ENCODE results near the gene AGAP6.
"Not testable (repeated sequence)": the region's sequence is repeated elsewhere in the genome, so short reads cannot be mapped to it uniquely, and the experiment has no call there.

Gene AGAP6
- total RNA-seq: 1.4 to 3.3 (median 2.5) reads per million in 4 experiments

DNA sequence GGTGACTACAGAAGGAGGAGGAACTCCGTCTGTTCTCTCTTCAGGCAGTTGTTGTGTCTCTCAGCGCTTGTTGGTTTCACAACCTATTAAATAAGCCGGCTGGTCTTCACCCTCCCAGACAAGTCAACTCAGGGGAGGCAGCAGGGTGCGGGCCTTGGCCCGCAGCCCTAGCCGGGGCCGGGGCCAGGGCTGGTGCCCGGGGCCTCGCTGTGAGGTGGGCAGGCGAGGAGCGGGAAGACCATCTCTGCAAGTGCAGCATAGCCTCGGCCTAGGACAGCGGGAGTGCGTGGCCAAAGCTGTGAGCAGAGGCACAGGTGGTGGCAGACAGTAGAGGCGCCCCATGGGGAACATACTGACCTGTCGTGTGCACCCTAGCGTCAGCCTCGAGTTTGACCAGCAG, at the start of gene AGAP6:
Gene AGAP6 (plus strand): TSS at position 31 of the 400 bp plus-strand sequence. CDS start 310 bp downstream, at position 341.
- DNase-seq: not testable (repeated sequence)

DNA sequence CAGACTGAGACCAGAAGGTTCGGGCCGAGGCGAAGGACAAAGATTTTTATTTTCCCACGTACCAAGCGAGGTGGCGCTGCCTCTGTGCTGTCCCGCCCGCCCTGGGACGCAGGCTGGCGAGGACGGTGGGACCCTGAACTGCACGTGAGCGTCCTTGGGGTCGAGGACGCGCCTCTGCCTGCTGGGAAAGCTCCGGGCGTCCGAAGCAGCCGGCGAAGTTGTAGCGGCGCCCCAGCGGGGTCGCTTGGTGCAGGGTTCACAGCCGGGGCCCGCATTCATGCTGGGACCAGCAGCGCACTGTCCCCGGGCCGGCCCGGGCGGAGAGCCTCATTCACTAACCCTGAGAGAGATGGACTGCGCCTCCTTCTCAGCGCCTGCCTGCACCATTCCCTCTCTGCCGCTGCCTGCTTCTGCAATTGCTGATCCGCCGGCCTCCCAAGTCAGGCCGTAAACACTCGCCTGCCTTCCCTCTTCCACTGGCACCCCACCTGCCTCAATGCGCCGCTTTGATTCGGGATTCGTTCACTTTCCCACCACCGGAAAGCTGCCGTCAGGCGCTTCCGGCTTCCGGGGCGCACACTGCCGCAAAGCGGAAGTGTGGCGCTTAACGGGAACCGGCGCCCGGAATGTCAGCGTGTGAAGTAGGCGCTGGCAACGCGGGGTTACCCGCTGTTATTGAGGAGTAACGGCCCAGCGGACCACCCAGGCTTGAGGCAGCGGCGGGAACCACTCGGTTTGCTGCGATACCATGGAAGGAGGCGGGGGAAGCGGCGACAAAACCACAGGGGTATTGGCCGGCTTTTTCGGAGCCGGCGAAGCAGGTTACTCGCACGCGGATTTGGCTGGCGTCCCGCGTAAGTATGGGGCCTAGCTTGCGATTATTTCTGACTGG, 46.5 kb upstream of the AGAP6 start, which contains the start of the genes PARG and TIMM23B:
Gene PARG (minus strand): TSS at position 581 of the 892 bp plus-strand sequence. CDS start 302 bp downstream, at position 279.
Gene TIMM23B (plus strand): TSS at position 607 of the 892 bp plus-strand sequence. CDS start 142 bp downstream, at position 749.
- DNase-seq: peak; percentile 72

DNA sequence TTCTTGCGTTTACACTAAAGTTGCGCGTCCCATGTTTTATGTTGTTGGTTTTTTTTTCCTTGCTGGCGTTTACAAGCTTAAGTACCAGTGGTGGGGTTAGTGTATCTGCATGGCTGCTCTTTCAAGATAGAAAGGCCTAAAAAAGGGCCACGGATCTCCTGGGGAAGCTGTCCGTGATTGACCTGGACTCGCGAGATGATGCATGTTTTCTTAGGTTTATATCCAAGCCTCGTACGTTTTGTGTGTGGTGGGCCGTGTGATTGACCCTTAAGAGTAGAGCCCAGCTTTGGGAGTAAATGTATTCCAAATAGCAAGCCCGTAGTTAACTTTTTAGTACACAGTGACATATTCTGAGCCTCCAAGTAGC, 45.9 kb upstream of the AGAP6 start:
- not testable (repeated sequence) for DNase-seq

- not testable (repeated sequence) for DNase-seq
These were observed 44.6 kb upstream of the AGAP6 start for GRCh38 chr10:49943607-49944006.

DNA sequence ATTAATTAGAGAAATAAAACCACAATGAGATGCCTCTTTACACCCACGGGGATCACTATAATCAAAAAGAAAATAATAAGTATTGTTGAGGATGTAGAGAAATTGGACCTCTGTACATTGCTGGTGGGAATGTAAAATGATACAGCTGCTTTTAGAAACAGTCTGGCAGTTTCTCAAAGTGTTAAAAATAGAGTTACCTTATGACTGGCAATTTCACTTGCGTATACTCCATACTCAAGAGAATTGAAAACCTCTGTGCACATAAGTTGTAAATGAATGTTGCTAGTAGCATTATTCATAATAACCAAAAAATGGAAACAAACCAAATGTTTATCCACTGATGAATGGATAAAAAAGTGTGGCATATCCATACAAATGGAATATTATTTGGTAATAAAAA, 40.1 kb upstream of the AGAP6 start:
- DNase-seq: not testable (repeated sequence)

- not testable (repeated sequence) for DNase-seq
These were observed 39.5 kb upstream of the AGAP6 start for GRCh38 chr10:49948737-49949136.

- not testable (repeated sequence) for DNase-seq
These were observed 36.2 kb upstream of the AGAP6 start for GRCh38 chr10:49952006-49952405.

DNA sequence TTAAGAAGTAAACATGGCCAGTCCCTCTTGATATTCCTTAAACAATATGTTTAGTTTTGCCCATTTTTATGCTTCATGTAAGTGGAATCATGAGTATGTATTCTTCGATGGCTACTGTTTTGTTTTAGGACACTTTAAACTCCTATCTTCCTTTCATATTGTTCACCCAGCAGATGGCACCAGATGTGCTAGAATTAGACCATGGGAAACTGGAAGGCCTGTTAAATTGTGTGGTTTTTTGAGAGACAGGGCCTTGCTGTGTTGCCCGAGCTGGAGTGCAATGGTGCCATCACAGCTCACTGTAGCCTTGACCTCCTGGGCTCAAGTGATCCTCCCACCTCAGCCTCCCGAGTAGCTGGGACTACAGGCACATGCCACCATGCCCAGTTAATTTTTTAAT, 35.1 kb upstream of the AGAP6 start:
- not testable (repeated sequence) for DNase-seq

DNA sequence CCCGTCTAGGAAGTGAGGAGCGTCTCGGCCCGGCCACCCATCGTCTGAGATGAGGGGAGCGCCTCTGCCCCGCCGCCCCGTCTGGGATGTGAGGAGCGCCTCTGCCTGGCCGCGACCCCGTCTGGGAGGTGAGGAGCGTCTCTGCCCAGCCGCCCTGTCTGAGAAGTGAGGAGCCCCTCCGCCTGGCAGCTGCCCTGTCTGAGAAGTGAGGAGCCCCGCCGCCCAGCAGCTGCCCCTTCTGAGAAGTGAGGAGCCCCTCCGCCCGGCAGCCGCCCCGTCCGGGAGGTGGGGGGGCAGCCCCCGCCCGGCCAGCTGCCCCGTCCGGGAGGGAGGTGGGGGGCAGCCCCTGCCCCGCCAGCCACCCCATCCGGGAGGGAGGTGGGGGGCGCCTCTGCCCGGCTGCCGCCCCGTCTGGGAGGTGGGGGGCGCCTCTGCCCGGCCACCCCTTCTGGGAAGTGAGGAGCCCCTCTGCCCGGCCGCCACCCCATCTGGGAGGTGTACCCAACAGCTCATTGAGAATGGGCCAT, 17.8 kb upstream of the AGAP6 start:
- DNase-seq: not testable (repeated sequence)

GRCh38 chr10:49971466-49971865, 16.7 kb upstream of the AGAP6 start:
- DNase-seq: not testable (repeated sequence)

DNA sequence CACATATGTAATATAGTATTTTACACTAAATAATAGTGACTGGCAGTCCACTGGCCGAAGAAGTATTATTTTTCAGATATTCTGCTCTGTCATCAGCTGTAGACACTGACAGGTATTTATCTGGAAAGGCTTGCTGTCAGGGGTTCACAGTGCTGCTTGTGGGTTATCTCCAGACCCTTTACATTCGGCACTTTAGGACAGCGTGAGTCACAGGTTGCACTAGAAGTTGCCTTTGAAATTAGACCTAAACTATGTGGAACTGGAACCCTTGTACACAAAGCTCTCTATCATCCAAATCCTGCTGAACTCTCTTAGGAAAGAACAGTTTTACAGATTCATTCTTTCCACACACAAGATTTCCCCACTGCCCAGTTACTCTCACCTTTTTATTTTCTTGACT, 16.1 kb upstream of the AGAP6 start:
- DNase-seq: not testable (repeated sequence)

- not testable (repeated sequence) for DNase-seq
These were observed 10.4 kb upstream of the AGAP6 start for GRCh38 chr10:49977756-49978155.

DNA sequence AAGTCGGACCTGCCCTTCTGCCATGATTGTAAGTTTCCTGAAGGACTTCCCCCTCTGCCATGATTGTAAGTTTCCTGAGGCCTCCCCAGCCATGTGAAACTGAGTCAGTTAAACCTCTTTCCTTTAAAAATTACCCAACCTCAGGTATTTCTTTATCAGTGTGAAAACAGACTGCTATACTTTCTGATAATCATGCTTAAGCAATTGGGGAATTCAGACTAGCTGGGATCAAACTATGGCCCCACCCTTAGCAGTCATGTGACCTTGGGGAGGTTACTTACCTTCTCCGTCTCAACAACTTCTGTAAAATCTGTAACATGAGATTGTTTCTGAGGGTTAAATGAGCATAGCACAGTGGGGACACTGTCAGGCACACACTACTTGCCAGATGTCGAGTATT, 999 bp upstream of the AGAP6 start:
- not testable (repeated sequence) for DNase-seq

- not testable (repeated sequence) for DNase-seq
These were observed 7.1 kb downstream of the AGAP6 start for GRCh38 chr10:49995321-49995720.

GRCh38 chr10:50014024-50014423, 25.8 kb downstream of the AGAP6 start:
- DNase-seq: not testable (repeated sequence)

DNA sequence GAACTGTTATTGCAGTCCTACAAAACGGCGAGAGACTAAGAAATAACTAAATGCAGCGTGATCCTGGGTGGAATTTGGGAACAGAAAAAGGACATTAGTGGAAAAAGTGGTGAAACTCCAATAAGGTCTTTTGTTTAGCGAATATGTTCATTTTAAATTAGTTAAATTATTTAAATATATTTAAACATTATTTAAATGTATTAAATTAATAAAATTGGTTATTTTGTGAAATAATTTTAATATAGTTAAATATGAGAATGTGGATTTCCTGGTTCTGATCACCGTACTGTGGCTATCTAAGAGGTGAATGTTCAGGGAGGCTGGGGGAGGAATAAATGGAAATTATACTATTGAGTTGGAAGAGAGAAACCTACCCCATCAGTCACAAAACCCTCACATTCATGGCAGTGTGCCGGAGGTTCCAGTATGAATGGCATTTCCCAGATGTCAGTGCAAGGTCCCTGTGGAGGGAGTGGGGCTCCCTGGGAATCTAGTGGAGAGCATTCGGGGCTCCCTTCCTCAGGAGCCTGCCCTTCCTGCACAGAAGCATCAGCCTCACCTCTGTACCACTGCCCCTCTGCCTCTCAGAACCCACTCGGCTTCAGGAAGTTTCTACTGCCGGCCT, 27.5 kb downstream of the AGAP6 start:
- not testable (repeated sequence) for DNase-seq

- DNase-seq: not testable (repeated sequence)
These were observed 28.7 kb downstream of the AGAP6 start for GRCh38 chr10:50016926-50017325.

DNA sequence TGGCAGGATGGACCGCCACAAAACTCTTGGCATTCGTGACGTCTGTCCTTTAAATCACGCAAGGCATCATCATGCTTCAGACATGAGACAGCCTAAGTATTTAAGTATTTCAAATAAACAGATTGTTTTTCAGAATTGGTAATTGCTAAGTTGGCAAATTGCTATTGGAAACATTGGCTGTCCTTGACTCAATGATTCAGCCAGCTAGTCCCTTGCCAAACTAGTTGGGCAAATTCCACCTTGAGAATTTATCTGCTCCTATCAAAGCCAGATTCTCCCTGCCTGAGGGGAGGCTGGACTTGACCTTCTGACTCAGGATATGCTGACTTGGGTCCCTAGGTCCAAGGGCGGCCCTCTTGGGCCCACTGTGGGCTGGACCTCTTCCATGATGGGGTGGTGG, 29.4 kb downstream of the AGAP6 start:
- DNase-seq: not testable (repeated sequence)

- DNase-seq: not testable (repeated sequence)
These were observed 31.1 kb downstream of the AGAP6 start for GRCh38 chr10:50019279-50019678.

- DNase-seq: not testable (repeated sequence)
These were observed 32.3 kb downstream of the AGAP6 start for GRCh38 chr10:50020451-50021024.

GRCh38 chr10:50021646-50022045, 33.4 kb downstream of the AGAP6 start:
- no peak for DNase-seq

DNA sequence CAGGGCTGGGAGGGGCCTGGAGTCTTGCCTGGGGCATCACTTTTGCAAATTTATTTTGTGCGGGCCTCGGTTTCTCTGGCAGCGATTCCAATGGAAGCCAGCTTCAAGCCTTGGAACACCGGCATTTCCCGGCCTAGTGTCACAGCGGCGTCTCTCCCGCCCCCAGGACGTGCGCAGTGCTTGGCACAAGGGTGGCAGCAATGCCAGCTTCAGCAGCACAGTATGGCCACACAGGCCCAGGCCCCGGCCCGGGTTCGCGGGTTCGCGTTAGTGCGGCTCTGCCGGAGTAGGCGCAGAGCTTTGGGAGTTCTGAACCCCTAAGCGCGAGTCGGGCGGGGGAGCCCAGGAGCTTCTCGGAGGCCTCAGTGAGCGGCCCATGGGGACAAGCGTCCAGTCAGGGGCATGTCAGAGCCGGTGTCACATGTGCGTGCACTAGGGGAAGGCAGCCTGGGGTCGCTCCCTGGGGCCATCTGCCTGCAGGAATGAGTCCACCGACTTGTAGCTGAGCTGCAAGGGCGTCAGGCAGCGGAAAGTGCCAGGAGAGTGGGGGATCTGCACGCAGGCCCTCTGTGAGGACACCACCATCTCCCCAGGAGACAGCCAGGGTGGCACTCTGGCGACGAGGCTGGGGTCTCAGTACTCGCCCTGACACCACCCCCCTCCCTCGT, 36.6 kb downstream of the AGAP6 start:
- DNase-seq: not testable (repeated sequence)
